Keratinocyte (primary cell): Measurements from ENCODE around the gene CHRNA5. TPM values are rescaled to one million over a fixed set of nuclear protein-coding genes. Genes with fewer than 3 reads are reported as not detected.

Source experiments
- DNase-seq: peaks from one replicate; pipeline ENCODE4 v3.0.0-alpha.2; 2011; ENCODE audit warnings: low read depth, missing footprints, low spot score
- FAIRE-seq: peaks from 2 replicates; lab custom pipeline; 2011; peaks lifted over from hg19 to GRCh38; lab: Jason Lieb, UNC
- H2AFZ ChIP-seq: 2 replicates; pipeline ENCODE4 v1.6.0; 2012; ENCODE audit warnings: low read length, control low read depth, inconsistent platforms; ENCODE audit not compliant: control insufficient read depth
- H3K27ac ChIP-seq: 2 replicates; pipeline ENCODE4 v1.5.1; 2011; ENCODE audit warnings: low read length; ENCODE audit not compliant: control insufficient read depth, insufficient read depth
- H3K27me3 ChIP-seq: 3 replicates; pipeline ENCODE4 v1.6.0; 2011; ENCODE audit warnings: low read length; ENCODE audit not compliant: control insufficient read depth, insufficient read depth; ENCODE audit errors: extremely low read depth
- H3K36me3 ChIP-seq, 2 experiments: 2 replicates in 1 of 2; 3 replicates in 1 of 2; pipeline ENCODE4 v1.5.1; 2011; ENCODE audit warnings: low read length in 2 of 2, mild to moderate bottlenecking in 1 of 2; ENCODE audit not compliant: control insufficient read depth in 2 of 2, insufficient read depth in 2 of 2; ENCODE audit errors: extremely low read depth in 1 of 2
- H3K4me1 ChIP-seq: 3 replicates; pipeline ENCODE4 v1.5.1; 2011; ENCODE audit warnings: low read length; ENCODE audit not compliant: control insufficient read depth, insufficient read depth; ENCODE audit errors: extremely low read depth
- H3K4me2 ChIP-seq: 3 replicates; pipeline ENCODE4 v1.6.0; 2011; ENCODE audit warnings: low read depth, low read length; ENCODE audit not compliant: control insufficient read depth, insufficient read depth; ENCODE audit errors: extremely low read depth
- H3K4me3 ChIP-seq, 3 experiments: fragments of 200-600 bp in 1 of 3; sonication (generic) in 1 of 3; 2 replicates in 2 of 3; 3 replicates in 1 of 3; pipeline ENCODE4 v1.5.1; 2011 to 2016; ENCODE audit warnings: low read length in 3 of 3, mild to moderate bottlenecking in 3 of 3, control low read depth in 2 of 3, inconsistent platforms in 1 of 3, low read depth in 1 of 3, mixed read lengths in 1 of 3, mixed run types in 1 of 3, moderate library complexity in 1 of 3; ENCODE audit not compliant: control insufficient read depth in 2 of 3, insufficient read depth in 2 of 3; ENCODE audit errors: extremely low read depth in 1 of 3
- H3K79me2 ChIP-seq: 2 replicates; pipeline ENCODE4 v1.6.0; 2012; ENCODE audit warnings: low read length; ENCODE audit not compliant: control insufficient read depth, insufficient read depth
- H3K9ac ChIP-seq: 3 replicates; pipeline ENCODE4 v1.6.0; 2011; ENCODE audit warnings: low read length; ENCODE audit not compliant: control insufficient read depth, insufficient read depth; ENCODE audit errors: extremely low read depth
- H3K9me1 ChIP-seq: 3 replicates; pipeline ENCODE4 v1.6.0; 2011; ENCODE audit warnings: low read length; ENCODE audit not compliant: control insufficient read depth, insufficient read depth; ENCODE audit errors: extremely low read depth
- H3K9me3 ChIP-seq: 2 replicates; pipeline ENCODE4 v1.5.1; 2012; ENCODE audit warnings: low read depth, low read length; ENCODE audit not compliant: control insufficient read depth
- H4K20me1 ChIP-seq: 3 replicates; pipeline ENCODE4 v1.6.0; 2011; ENCODE audit warnings: low read length; ENCODE audit not compliant: control insufficient read depth, insufficient read depth; ENCODE audit errors: extremely low read depth
- CTCF ChIP-seq, 3 experiments: IDR thresholded peaks in 1 of 3; conservative IDR thresholded peaks in 1 of 3; optimal IDR thresholded peaks in 1 of 3; 2 replicates in 2 of 3; 3 replicates in 1 of 3; pipeline versions ENCODE3 to v1.5.1; 2011; ENCODE audit warnings: low read length in 3 of 3, mild to moderate bottlenecking in 3 of 3, moderate library complexity in 2 of 3, control low read depth in 1 of 3, inconsistent platforms in 1 of 3; ENCODE audit not compliant: insufficient read depth in 2 of 3; ENCODE audit errors: extremely low read depth in 1 of 3
- EZH2 ChIP-seq: IDR thresholded peaks from one replicate; pipeline ENCODE4 v1.6.1; 2012; ENCODE audit warnings: inconsistent platforms, mild to moderate bottlenecking, low read length, moderate library complexity
- dilution Hi-C: fragments of 300-500 bp; cut with MboI; formaldehyde crosslinking; loops from one replicate; pipeline ENCODE4 v1.7.0; 2020; ENCODE audit warnings: low sequenced_read_pairs; ENCODE audit not compliant: extremely low pct_ligation_motif_present
- polyA plus RNA-seq, 5 experiments: library from polyadenylated mRNA; depleted of rRNA in 3 of 5; stranded (reverse) in 3 of 5; stranded (forward) in 1 of 5; unstranded in 1 of 5; fragments of >200 nt; gene quantifications; 1 replicate in 1 of 5; 2 replicates in 3 of 5; 3 replicates in 1 of 5; pipeline versions ENCODE4 v1.2.1 to v1.2.3, GENCODE V29; 2011 to 2012; ENCODE audit warnings: missing spikeins in 2 of 5, low read depth in 1 of 5, low replicate concordance in 1 of 5

Gene CHRNA5
- polyA plus RNA-seq, 1 donor (not counting 4 experiments of a cell fraction or from before 2014, with no cell fraction given) = 10.0 TPM

GRCh38 chr15:78618064-78618463 lies 52.7 kb downstream of the CHRNA5 start:
- H3K27me3 ChIP-seq = peaks cover 38% of the 10 kb centered on the region
- no peak for TF ChIP-seq EZH2
- TF ChIP-seq CTCF (optimal IDR thresholded peaks at IDR 0.05 in 1 of 3, IDR thresholded peaks at IDR 0.05 in 1 of 3, conservative IDR thresholded peaks at IDR 0.05 in 1 of 3; ENCODE audit: extremely low read depth in 1 of 3, insufficient read depth in 2 of 3, low read length in 3 of 3) = no peak
- no peak for FAIRE-seq
- no peaks in the 10 kb centered on the region for H3K9me1 ChIP-seq
- no peak overlapping the region for H3K4me2 ChIP-seq
- H3K27ac ChIP-seq = no peak overlapping the region
- no peak for DNase-seq
- no peaks in the 10 kb centered on the region for H4K20me1 ChIP-seq
- no peaks in the 10 kb centered on the region for H3K36me3 ChIP-seq
- H3K79me2 ChIP-seq = no peaks in the 10 kb centered on the region
- dilution Hi-C loops = no loop called here
- no peak overlapping the region for H3K9ac ChIP-seq
- H3K9me3 ChIP-seq = no peaks in the 10 kb centered on the region
- no peaks in the 10 kb centered on the region for H3K4me1 ChIP-seq
- H2AFZ ChIP-seq = no peak overlapping the region
- H3K4me3 ChIP-seq = no peak overlapping the region

DNA sequence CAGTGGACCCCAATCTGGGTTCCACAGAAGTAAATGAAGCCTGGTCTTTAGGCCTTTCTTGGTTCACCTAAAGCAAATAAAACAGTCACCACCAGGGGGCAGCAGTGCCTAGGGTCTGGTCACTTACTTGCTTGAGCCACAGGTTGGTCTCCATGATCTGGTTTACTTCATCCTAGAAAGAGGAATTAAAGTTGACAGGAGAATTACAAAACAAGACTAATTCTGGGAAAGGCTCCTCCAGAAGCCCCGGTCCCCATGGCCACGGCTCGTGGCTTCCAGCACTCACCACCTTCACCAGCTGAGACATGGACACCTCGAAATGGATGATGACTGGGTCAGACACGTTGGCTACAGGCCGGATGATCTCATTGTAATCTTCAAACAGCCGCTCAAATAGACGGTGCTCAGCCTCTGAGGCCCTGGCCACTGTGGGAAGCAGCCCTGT lies 53.2 kb downstream of the CHRNA5 start:
- Histone ChIP-seq H3K27me3 (peaks cover 38% of the 10 kb centered on the region), H2AFZ (no peak overlapping the region), H3K79me2 (no peaks in the 10 kb centered on the region), H3K9ac (no peak overlapping the region), H4K20me1 (no peaks in the 10 kb centered on the region), H3K9me1 (no peaks in the 10 kb centered on the region), H3K4me3 (no peak overlapping the region), H3K36me3 (no peaks in the 10 kb centered on the region), H3K27ac (no peak overlapping the region), H3K4me2 (no peak overlapping the region), H3K4me1 (no peaks in the 10 kb centered on the region), H3K9me3 (no peaks in the 10 kb centered on the region)
- peak; percentile 67 for FAIRE-seq
- dilution Hi-C loops = no loop called here
- TF ChIP-seq CTCF (optimal IDR thresholded peaks at IDR 0.05 in 1 of 3, IDR thresholded peaks at IDR 0.05 in 1 of 3, conservative IDR thresholded peaks at IDR 0.05 in 1 of 3; ENCODE audit: extremely low read depth in 1 of 3, insufficient read depth in 2 of 3, low read length in 3 of 3) (peak; percentile 74 to 84 (median 77)), EZH2 (no peak)
- DNase-seq = no peak
